SK-N-SH (cell line): ENCODE data around the gene PRR35.

Source experiments
- FOXM1 ChIP-seq: IDR thresholded peaks from 2 replicates; pipeline ENCODE4 v1.4.0; 2012; ENCODE audit warnings: low read depth, mild to moderate bottlenecking
- POLR2AphosphoS5 ChIP-seq: IDR thresholded peaks from 2 replicates; pipeline ENCODE4 v1.6.1; 2012; ENCODE audit warnings: low read depth, low read length
- SIN3A ChIP-seq: IDR thresholded peaks from 2 replicates; pipeline ENCODE4 v1.6.1; 2012; ENCODE audit warnings: low read depth, mild to moderate bottlenecking, low read length, moderate library complexity, borderline replicate concordance
- TCF12 ChIP-seq: IDR thresholded peaks from 2 replicates; pipeline ENCODE4 v1.4.0; 2012
- TF ChIP-seq, protein P1 (sequence below): fragments of 200-600 bp; sonication (generic); IDR thresholded peaks from 2 replicates; pipeline ENCODE4 v1.6.1; 2017; ENCODE audit warnings: antibody characterized with exemption, mild to moderate bottlenecking, moderate library complexity

DNA sequence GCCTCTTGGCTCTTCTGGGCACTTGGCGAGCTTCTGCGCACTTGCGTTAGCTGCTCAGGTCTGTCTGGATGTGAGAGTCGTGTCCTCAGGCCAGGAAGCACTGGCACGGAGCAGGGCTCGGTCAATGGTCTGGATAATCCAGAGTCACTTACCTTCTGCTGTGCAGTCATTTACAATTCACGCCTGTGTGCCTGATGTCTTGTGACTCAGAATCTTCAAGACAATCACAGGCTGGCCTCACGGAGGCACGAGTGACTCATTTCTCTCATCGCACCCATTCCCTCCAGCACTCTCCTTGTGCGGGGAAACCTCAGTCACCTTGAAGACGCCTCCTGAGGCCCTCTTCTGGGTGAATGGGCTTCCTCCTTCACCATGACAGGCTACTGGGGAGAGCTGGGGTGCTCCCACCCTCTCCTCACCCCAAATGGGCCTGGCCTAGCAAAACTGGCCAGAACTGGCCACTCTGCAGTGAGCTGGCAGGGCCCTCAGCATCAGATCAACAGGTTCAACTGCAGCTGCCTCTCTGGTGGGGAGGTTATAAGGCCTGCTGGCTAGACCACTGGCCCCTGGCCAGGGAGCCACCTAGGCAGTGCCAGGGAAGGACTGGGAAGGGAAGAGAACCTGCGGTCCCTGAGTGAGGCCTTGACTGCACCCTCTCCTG lies 34.5 kb upstream of the PRR35 start:
- TF ChIP-seq, protein P1, sequence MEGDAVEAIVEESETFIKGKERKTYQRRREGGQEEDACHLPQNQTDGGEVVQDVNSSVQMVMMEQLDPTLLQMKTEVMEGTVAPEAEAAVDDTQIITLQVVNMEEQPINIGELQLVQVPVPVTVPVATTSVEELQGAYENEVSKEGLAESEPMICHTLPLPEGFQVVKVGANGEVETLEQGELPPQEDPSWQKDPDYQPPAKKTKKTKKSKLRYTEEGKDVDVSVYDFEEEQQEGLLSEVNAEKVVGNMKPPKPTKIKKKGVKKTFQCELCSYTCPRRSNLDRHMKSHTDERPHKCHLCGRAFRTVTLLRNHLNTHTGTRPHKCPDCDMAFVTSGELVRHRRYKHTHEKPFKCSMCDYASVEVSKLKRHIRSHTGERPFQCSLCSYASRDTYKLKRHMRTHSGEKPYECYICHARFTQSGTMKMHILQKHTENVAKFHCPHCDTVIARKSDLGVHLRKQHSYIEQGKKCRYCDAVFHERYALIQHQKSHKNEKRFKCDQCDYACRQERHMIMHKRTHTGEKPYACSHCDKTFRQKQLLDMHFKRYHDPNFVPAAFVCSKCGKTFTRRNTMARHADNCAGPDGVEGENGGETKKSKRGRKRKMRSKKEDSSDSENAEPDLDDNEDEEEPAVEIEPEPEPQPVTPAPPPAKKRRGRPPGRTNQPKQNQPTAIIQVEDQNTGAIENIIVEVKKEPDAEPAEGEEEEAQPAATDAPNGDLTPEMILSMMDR = no peak
- no peak for TF ChIP-seq POLR2AphosphoS5
- TF ChIP-seq TCF12 = peak; percentile 50; the same call in 1 of the 2 replicates
- no peak for TF ChIP-seq FOXM1
- TF ChIP-seq SIN3A = no peak
